ENCODE results near the gene TRIM33. TPM values are rescaled to one million over a fixed set of nuclear protein-coding genes. Genes with fewer than 3 reads are reported as not detected.
A peak's percentile ranks its signal among the peaks of the same experiment; 100 is the strongest.

Gene TRIM33
- total and polyA plus RNA-seq, 4 donors: 9.5 to 102 (median 18.8) TPM

DNA sequence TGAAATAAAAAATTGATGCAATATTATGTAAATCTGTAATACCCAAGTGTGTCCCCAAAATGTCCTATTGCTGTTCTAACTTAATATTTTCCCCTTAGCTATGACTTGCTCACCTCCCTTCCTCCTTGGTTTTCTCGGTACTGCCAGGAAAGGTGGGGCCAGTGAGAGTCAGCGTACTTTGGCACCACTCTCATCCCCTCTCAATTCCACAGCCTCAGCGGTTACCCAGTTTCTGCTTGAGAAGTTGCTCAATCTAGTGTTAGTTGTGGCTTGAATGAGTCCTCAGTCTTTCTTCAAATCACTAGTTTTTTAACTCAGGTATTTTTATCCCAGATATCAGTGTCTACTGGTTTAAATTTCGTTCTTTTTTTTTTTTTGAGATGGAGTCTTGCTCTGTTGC is 38.1 kb upstream of the TRIM33 start:
- Histone ChIP-seq H3K36me3 (ENCODE audit: control insufficient read depth in 4 of 4, insufficient read depth in 4 of 4, low read length in 4 of 4) (no peaks in the 10 kb centered on the region), H3K4me3 (no peak overlapping the region), H3K9ac (ENCODE audit: insufficient read depth in 1 of 2, low read length in 2 of 2) (no peak overlapping the region), H3K9me3 (ENCODE audit: control insufficient read depth in 4 of 4, insufficient read depth in 3 of 4, low read length in 3 of 4) (no peaks in the 10 kb centered on the region), H3K27me3 (ENCODE audit: control insufficient read depth in 3 of 3, insufficient read depth in 3 of 3, low read length in 2 of 3) (no peaks in the 10 kb centered on the region), H3K4me1 (ENCODE audit: control insufficient read depth in 5 of 5, insufficient read depth in 5 of 5, low read length in 5 of 5) (no peaks in the 10 kb centered on the region), H3K27ac (ENCODE audit: low read depth in 1 of 2, low read length in 1 of 2) (no peak overlapping the region)
- DNase-seq (no peak), ATAC-seq (ENCODE audit: insufficient read depth, low FRiP score) (peak; percentile 58)
- WGBS, 2 donors: 41 to 63% methylated on average over 4 of the region's 4 CpGs
- TF ChIP-seq, protein P1, sequence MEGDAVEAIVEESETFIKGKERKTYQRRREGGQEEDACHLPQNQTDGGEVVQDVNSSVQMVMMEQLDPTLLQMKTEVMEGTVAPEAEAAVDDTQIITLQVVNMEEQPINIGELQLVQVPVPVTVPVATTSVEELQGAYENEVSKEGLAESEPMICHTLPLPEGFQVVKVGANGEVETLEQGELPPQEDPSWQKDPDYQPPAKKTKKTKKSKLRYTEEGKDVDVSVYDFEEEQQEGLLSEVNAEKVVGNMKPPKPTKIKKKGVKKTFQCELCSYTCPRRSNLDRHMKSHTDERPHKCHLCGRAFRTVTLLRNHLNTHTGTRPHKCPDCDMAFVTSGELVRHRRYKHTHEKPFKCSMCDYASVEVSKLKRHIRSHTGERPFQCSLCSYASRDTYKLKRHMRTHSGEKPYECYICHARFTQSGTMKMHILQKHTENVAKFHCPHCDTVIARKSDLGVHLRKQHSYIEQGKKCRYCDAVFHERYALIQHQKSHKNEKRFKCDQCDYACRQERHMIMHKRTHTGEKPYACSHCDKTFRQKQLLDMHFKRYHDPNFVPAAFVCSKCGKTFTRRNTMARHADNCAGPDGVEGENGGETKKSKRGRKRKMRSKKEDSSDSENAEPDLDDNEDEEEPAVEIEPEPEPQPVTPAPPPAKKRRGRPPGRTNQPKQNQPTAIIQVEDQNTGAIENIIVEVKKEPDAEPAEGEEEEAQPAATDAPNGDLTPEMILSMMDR (IDR thresholded peaks at IDR 0.05; ENCODE audit: control extremely low read depth, extremely low read depth): no peak

DNA sequence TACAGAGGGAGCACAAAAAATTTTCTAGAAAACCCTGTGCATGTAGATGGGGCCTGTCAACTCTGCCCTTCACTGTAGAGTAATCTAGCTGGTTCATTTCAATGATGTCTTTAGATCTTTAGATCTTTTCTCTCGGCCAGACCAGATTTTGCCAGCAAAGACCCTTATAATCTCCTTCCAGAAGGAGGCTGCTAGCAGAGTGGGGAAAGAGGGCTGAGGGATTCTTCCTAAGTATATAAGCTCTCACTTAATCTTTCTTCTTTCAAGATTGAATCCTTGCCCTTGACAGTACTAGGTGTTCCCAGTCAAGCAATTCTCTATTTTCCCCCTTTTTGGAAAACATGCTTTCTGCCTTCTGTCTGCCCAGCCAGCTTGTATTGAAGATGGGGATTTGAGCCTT is 36.1 kb upstream of the TRIM33 start:
- Histone ChIP-seq H3K4me3 (no peak overlapping the region), H3K27me3 (ENCODE audit: control insufficient read depth in 3 of 3, insufficient read depth in 3 of 3, low read length in 2 of 3) (no peaks in the 10 kb centered on the region), H3K9ac (ENCODE audit: insufficient read depth in 1 of 2, low read length in 2 of 2) (no peak overlapping the region), H3K27ac (ENCODE audit: low read depth in 1 of 2, low read length in 1 of 2) (no peak overlapping the region), H3K4me1 (ENCODE audit: control insufficient read depth in 5 of 5, insufficient read depth in 5 of 5, low read length in 5 of 5) (no peaks in the 10 kb centered on the region), H3K36me3 (ENCODE audit: control insufficient read depth in 4 of 4, insufficient read depth in 4 of 4, low read length in 4 of 4) (no peaks in the 10 kb centered on the region), H3K9me3 (ENCODE audit: control insufficient read depth in 4 of 4, insufficient read depth in 3 of 4, low read length in 3 of 4) (no peaks in the 10 kb centered on the region)
- TF ChIP-seq, protein P1 (IDR thresholded peaks at IDR 0.05; ENCODE audit: control extremely low read depth, extremely low read depth): no peak
- WGBS, 2 donors: 89 to 97% methylated on average over 1 of the region's 1 CpG
- DNase-seq (no peak), ATAC-seq (ENCODE audit: insufficient read depth, low FRiP score) (no peak)

DNA sequence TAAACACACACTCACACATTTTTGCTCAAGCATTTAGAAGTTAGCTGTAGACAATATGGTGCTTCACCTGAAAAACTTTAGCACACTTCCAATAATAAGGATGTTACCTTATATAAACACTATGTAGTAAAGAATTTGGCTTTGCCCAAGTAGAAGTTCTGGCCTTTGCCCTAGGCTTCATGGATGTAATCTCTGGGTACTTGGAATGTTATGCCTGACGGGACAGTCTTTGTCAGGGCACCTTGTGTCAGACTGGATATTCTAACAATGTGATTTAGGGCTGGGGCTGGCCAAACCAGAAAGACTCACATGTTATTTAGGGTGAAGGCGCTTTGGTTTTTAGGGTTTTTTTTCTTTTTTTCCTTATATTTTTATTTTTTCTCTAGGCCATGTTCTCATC is 34.8 kb upstream of the TRIM33 start:
- WGBS, 2 donors: 90 to 96% methylated on average over 2 of the region's 2 CpGs
- no peak overlapping the region for H3K4me3 ChIP-seq
- H3K27me3 ChIP-seq (ENCODE audit: control insufficient read depth in 3 of 3, insufficient read depth in 3 of 3, low read length in 2 of 3): no peaks in the 10 kb centered on the region
- DNase-seq (no peak), ATAC-seq (ENCODE audit: insufficient read depth, low FRiP score) (no peak)
- H3K27ac ChIP-seq (ENCODE audit: low read depth in 1 of 2, low read length in 1 of 2): no peak overlapping the region
- no peak overlapping the region for H3K9ac ChIP-seq (ENCODE audit: insufficient read depth in 1 of 2, low read length in 2 of 2)
- H3K9me3 ChIP-seq (ENCODE audit: control insufficient read depth in 4 of 4, insufficient read depth in 3 of 4, low read length in 3 of 4): no peaks in the 10 kb centered on the region
- TF ChIP-seq, protein P1 (IDR thresholded peaks at IDR 0.05; ENCODE audit: control extremely low read depth, extremely low read depth): no peak
- H3K36me3 ChIP-seq (ENCODE audit: control insufficient read depth in 4 of 4, insufficient read depth in 4 of 4, low read length in 4 of 4): no peaks in the 10 kb centered on the region
- no peaks in the 10 kb centered on the region for H3K4me1 ChIP-seq (ENCODE audit: control insufficient read depth in 5 of 5, insufficient read depth in 5 of 5, low read length in 5 of 5)

DNA sequence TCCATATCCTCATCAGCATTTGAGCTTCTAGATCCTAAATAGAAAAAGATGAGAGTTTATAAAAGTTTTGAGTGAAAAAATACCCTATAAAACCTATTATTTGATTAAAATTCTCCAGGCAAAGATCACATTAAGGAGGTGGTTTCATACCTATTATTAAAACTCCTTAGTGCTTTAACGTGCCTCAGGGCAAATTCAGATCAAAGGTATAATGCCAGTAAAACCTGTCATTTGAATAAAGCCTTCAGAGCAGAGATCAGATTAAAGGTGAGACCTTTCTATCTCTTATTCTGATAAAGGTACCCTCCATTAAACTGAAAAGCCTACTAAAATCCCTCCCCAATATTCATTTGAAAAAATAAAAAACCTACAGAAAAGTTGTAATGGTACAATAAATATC is 34.3 kb upstream of the TRIM33 start:
- no peaks in the 10 kb centered on the region for H3K9me3 ChIP-seq (ENCODE audit: control insufficient read depth in 4 of 4, insufficient read depth in 3 of 4, low read length in 3 of 4)
- no peak for ATAC-seq (ENCODE audit: insufficient read depth, low FRiP score)
- H3K4me1 ChIP-seq (ENCODE audit: control insufficient read depth in 5 of 5, insufficient read depth in 5 of 5, low read length in 5 of 5): no peaks in the 10 kb centered on the region
- no peak overlapping the region for H3K27ac ChIP-seq (ENCODE audit: low read depth in 1 of 2, low read length in 1 of 2)
- DNase-seq: no peak
- H3K4me3 ChIP-seq: no peak overlapping the region
- H3K36me3 ChIP-seq (ENCODE audit: control insufficient read depth in 4 of 4, insufficient read depth in 4 of 4, low read length in 4 of 4): no peaks in the 10 kb centered on the region
- no peak overlapping the region for H3K9ac ChIP-seq (ENCODE audit: insufficient read depth in 1 of 2, low read length in 2 of 2)
- 68 to 82% methylated on average over 1 of the region's 1 CpG for WGBS, 2 donors
- TF ChIP-seq, protein P1 (IDR thresholded peaks at IDR 0.05; ENCODE audit: control extremely low read depth, extremely low read depth): no peak
- H3K27me3 ChIP-seq (ENCODE audit: control insufficient read depth in 3 of 3, insufficient read depth in 3 of 3, low read length in 2 of 3): no peaks in the 10 kb centered on the region

All from lung (tissue), 12 donors.